HAP-1 (cell line): ENCODE results near the gene ASB9.

Experiments used
- DNase-seq, 2 experiments: peaks; one replicate each; pipeline ENCODE4 v3.0.0-alpha.2; 2016 to 2020; ENCODE audit warnings: low spot score in 2 of 2
- H3K27me3 ChIP-seq: fragments of 250-450 bp; sonication (Bioruptor Pico); 2 replicates; pipeline ENCODE4 v1.5.1; 2020; ENCODE audit warnings: low read depth, mild to moderate bottlenecking, moderate library complexity
- H3K36me3 ChIP-seq: fragments of 250-450 bp; sonication (Bioruptor Pico); replicated peaks from 2 replicates; pipeline ENCODE4 v1.5.1; 2020; ENCODE audit warnings: mild to moderate bottlenecking
- H3K4me1 ChIP-seq: fragments of 250-450 bp; sonication (Bioruptor Pico); 2 replicates; pipeline ENCODE4 v1.5.1; 2020; ENCODE audit warnings: mild to moderate bottlenecking
- H3K4me3 ChIP-seq: fragments of 250-450 bp; sonication (Bioruptor Pico); 2 replicates; pipeline ENCODE4 v1.5.1; 2020; ENCODE audit warnings: mild to moderate bottlenecking, moderate library complexity
- H3K9me3 ChIP-seq: fragments of 250-450 bp; sonication (Bioruptor Pico); 2 replicates; pipeline ENCODE4 v1.5.1; 2020; ENCODE audit warnings: mild to moderate bottlenecking, moderate library complexity
- in situ Hi-C: fragments of 300-500 bp; cut with MboI; formaldehyde crosslinking; loops from 3 replicates; pipeline ENCODE4 v1.14.3; 2020; ENCODE audit warnings: low sequenced_read_pairs, inconsistent platforms, mixed read lengths

ASB9 gene

DNA sequence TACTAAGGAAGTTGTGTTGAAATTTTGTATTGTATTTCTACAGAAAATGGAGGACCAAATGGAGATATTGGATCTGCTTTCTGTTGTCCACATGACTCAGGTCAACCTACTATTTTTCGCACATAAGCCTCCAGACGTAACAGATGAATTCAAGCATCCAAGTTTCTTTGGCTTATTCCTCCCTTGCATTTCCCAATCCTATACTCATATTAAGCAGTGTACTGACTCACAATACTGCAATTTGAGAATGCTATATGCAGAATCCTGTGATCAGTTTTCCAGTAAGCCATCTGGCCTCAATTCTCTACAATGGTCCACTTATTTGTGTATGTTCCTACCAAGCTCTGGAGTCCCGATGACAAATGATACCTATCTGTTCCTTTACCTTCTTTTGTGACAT is 75.7 kb downstream of the ASB9 start:
- no peak overlapping the region for H3K4me3 ChIP-seq
- no peaks in the 10 kb centered on the region for H3K9me3 ChIP-seq
- DNase-seq: no peak
- no peaks in the 10 kb centered on the region for H3K36me3 ChIP-seq
- peaks cover 3% of the 10 kb centered on the region; the same call in 1 of the 2 replicates for H3K27me3 ChIP-seq
- no peaks in the 10 kb centered on the region for H3K4me1 ChIP-seq
- in situ Hi-C loops: no loop called here
